Mesenteric fat pad (tissue), 1 donor: ENCODE results near the gene HSPA4. TPM values are rescaled to one million over a fixed set of nuclear protein-coding genes. Genes with fewer than 3 reads are reported as not detected.

Experiments used
- DNase-seq: peaks from one replicate; pipeline ENCODE4 v3.0.0-alpha.2; 2020; ENCODE audit warnings: low spot score
- total RNA-seq: library from RNA; stranded (reverse); fragmentation: NEBNext Ultra II Directional; extraction: Animal tissue kit (Norgen Biotek cat#: 25700); gene quantifications from one replicate; pipeline ENCODE4 v1.2.1, GENCODE V29; 2021
- donor health status: DM: yes; HTN: yes; CAD: no.

HSPA4 gene
- total RNA-seq, 1 donor from 2014 or later, result 101 TPM

DNA sequence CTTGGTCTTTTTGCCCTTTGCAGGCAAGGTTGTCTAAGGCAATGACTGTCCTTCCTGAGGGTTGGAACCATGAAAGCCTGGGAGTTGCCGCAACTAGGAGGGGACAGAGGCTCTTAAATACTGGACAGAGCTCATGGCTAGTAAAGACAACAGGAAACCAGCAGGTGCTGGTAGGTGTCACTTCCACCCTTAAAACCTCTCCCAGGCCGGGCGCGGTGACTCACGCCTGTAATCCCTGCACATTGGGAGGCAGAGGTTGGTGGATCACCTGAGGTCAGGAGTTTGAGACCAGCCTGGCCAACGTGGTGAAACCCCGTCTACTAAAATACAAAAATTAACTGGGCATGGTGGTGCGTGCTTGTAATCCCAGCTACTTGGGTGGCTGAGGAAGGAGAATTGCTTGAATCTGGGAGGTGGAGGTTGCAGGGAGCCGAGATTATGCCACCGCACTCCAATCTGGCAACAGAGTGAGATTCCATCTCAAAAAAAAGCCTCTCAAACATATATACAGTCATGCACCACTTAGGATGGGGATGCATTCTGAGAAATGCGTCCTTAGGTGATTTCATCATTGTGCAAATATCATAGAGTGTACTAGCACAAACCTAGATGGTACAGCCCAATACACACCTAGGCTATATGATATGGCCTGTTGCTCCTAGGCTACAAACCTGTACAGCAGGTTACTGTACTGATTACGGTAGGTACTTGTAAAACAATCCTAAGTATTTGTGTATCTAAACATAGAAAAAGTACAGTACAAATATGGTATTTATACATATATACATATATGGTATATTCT is 102.7 kb downstream of the HSPA4 start:
- DNase-seq, result no peak

DNA sequence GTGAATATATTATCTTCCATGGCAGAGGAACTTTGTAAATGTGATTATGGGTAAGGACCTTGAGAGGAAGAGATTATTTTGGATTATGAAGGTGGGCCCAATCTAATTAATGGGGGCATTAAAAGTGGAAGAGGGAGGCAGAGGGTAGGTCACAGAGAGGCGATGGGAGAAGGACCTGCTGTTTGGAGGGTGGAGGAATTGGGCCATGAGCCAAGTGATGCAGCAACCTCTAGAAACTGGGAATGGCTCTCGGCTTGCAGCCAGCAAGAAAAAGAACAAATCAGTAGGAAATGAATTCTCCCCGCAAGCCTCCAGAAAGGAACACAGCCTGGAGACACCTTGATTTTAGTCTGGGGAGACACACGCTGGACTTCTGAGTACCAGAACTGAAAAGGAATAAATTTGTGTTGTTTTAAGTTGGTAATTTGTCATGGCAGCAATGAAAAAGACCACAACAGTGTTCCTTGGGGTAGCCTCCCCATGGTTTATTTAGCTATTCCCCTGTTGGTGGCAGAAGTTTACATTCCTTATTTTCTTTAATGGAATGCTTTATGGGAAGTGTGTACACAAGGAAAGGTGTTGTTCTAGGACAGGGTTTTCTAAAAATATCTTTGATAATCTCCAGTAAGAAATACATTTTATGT is 103.6 kb downstream of the HSPA4 start:
- no peak for DNase-seq

Other genes with a start within 250 kb of the HSPA4 start
- not detected for gene SOWAHA, start 238.7 kb upstream of the HSPA4 start, total RNA-seq
- gene SHROOM1, start 221.4 kb upstream of the HSPA4 start, total RNA-seq, result 10.6 TPM
- not detected for gene GDF9, start 185.5 kb upstream of the HSPA4 start, total RNA-seq
- gene UQCRQ, start 185.4 kb upstream of the HSPA4 start, total RNA-seq, result 391 TPM
- 1.2 TPM for gene LEAP2, start 178.3 kb upstream of the HSPA4 start, total RNA-seq
- 87.5 TPM for gene AFF4, start 88.4 kb upstream of the HSPA4 start, total RNA-seq
- gene ZCCHC10, start 25.5 kb upstream of the HSPA4 start, total RNA-seq, result 13.9 TPM